Measurements from ENCODE around the gene CGRRF1. TPM values are rescaled to one million over a fixed set of nuclear protein-coding genes. Genes with fewer than 3 reads are reported as not detected.

CGRRF1 gene
- total and polyA plus RNA-seq, 3 donors from 2014 or later, result 29.4 to 79.6 (median 31.4) TPM

GRCh38 chr14:54566410-54567223, 56.9 kb downstream of the CGRRF1 start, which contains the start of gene SAMD4A:
Gene SAMD4A (plus strand): TSS chr14:54567128. CDS start chr14:54567917, 789 bp downstream.
- DNase-seq, result peak; percentile 77
- no peaks in the 10 kb centered on the region for H3K9me3 ChIP-seq
- no peaks in the 10 kb centered on the region for H3K27me3 ChIP-seq
- peaks cover 5% of the 10 kb centered on the region for H3K4me1 ChIP-seq
- H3K4me3 ChIP-seq, result peak within 1 kb of the TSS; percentile 73 to 82
- intact Hi-C loops (cut with DNase I; ENCODE audit: low total_unique reads), result loop anchor here (5.0 kb wide), 2 partner anchors 126 to 206 kb away; no protein-coding TSS in a partner anchor
- WGBS, 2 donors, result 0 to 1% methylated on average over 6 to 42 of the region's 91 CpGs
- TF ChIP-seq POLR2A (IDR thresholded peaks at IDR 0.05) (no peak), CTCF (IDR thresholded peaks at IDR 0.05) (peak in 2 of 3 experiments; percentile 9 to 29)
- no peaks in the 10 kb centered on the region for H3K36me3 ChIP-seq (ENCODE audit: low read depth, missing control alignments)
- H3K27ac ChIP-seq, result peak within 1 kb of the TSS; percentile 81 to 98

GRCh38 chr14:54567224-54567638, 57.5 kb downstream of the CGRRF1 start:
- Histone ChIP-seq H3K4me1 (peaks cover 5% of the 10 kb centered on the region), H3K9me3 (no peaks in the 10 kb centered on the region), H3K27ac (peak overlapping the region; percentile 81 to 98), H3K4me3 (peak overlapping the region; percentile 73 to 82), H3K27me3 (no peaks in the 10 kb centered on the region), H3K36me3 (ENCODE audit: low read depth, missing control alignments) (no peaks in the 10 kb centered on the region)
- WGBS, 2 donors, result 0 to 1% methylated on average over 15 to 30 of the region's 31 CpGs
- peak; percentile 33 for DNase-seq
- no peak for TF ChIP-seq CTCF (IDR thresholded peaks at IDR 0.05)
- no peak for TF ChIP-seq POLR2A (IDR thresholded peaks at IDR 0.05)
- intact Hi-C loops (cut with DNase I; ENCODE audit: low total_unique reads), result loop anchor here (5.0 kb wide), 2 partner anchors 125 to 205 kb away; no protein-coding TSS in a partner anchor

- Histone ChIP-seq H3K27me3 (no peaks in the 10 kb centered on the region), H3K4me3 (peak overlapping the region; percentile 73 to 82), H3K9me3 (no peaks in the 10 kb centered on the region), H3K4me1 (peaks cover 5% of the 10 kb centered on the region), H3K27ac (peak overlapping the region; percentile 81 to 98), H3K36me3 (ENCODE audit: low read depth, missing control alignments) (no peaks in the 10 kb centered on the region)
- peak; percentile 51 for DNase-seq
- intact Hi-C loops (cut with DNase I; ENCODE audit: low total_unique reads), result loop anchor here (5.0 kb wide), 2 partner anchors 124 to 204 kb away; no protein-coding TSS in a partner anchor
- TF ChIP-seq CTCF (IDR thresholded peaks at IDR 0.05) (no peak), POLR2A (IDR thresholded peaks at IDR 0.05) (no peak)
- 0 to 1% methylated on average over 28 to 54 of the region's 70 CpGs for WGBS, 2 donors
Observed at GRCh38 chr14:54567639-54568561, 58.2 kb downstream of the CGRRF1 start.

GRCh38 chr14:54568821-54569595, 59.3 kb downstream of the CGRRF1 start:
- H3K9me3 ChIP-seq, result no peaks in the 10 kb centered on the region
- H3K4me1 ChIP-seq, result peaks cover 5% of the 10 kb centered on the region
- no peak for DNase-seq
- intact Hi-C loops (cut with DNase I; ENCODE audit: low total_unique reads), result loop anchor here (5.0 kb wide), 2 partner anchors 123 to 203 kb away; no protein-coding TSS in a partner anchor
- TF ChIP-seq CTCF (IDR thresholded peaks at IDR 0.05) (no peak), POLR2A (IDR thresholded peaks at IDR 0.05) (no peak)
- 43 to 70% methylated on average over 13 of the region's 13 CpGs for WGBS, 2 donors
- no peaks in the 10 kb centered on the region for H3K27me3 ChIP-seq
- H3K4me3 ChIP-seq, result no peak overlapping the region
- no peak overlapping the region for H3K27ac ChIP-seq
- no peaks in the 10 kb centered on the region for H3K36me3 ChIP-seq (ENCODE audit: low read depth, missing control alignments)

Data from testis (tissue), 3 donors.